Endodermal cell (in vitro differentiated cells): ENCODE data around the gene DGKZ. TPM values are rescaled to one million over a fixed set of nuclear protein-coding genes. Genes with fewer than 3 reads are reported as not detected.
A peak's percentile ranks its signal among the peaks of the same experiment; 100 is the strongest.

Experiments used
- DNase-seq: peaks from one replicate; pipeline ENCODE4 v3.0.0-alpha.2; 2017
- H3K27ac ChIP-seq: 2 replicates; pipeline ENCODE4 v1.5.1; 2013; ENCODE audit warnings: mild to moderate bottlenecking, low read depth, low read length, moderate library complexity
- H3K27me3 ChIP-seq: 2 replicates; pipeline ENCODE4 v1.6.1; 2013; ENCODE audit warnings: mild to moderate bottlenecking, low read length, moderate library complexity; ENCODE audit not compliant: insufficient read depth, control insufficient read depth, poor library complexity, severe bottlenecking
- H3K36me3 ChIP-seq: 2 replicates; pipeline ENCODE4 v1.7.0; 2013; ENCODE audit warnings: mild to moderate bottlenecking, low read length, moderate library complexity; ENCODE audit not compliant: control insufficient read depth, insufficient read depth
- H3K4me1 ChIP-seq: one replicate; pipeline ENCODE4 v1.7.0; 2013; ENCODE audit warnings: low read length; ENCODE audit not compliant: control insufficient read depth, insufficient read depth
- H3K4me3 ChIP-seq: 2 replicates; pipeline ENCODE4 v1.5.1; 2013; ENCODE audit warnings: mild to moderate bottlenecking, low read length, moderate library complexity
- H3K9ac ChIP-seq: 2 replicates; pipeline ENCODE4 v1.6.1; 2013; ENCODE audit warnings: mild to moderate bottlenecking, low read length, moderate library complexity; ENCODE audit not compliant: poor library complexity, severe bottlenecking; ENCODE audit errors: extremely low read depth
- H3K9me3 ChIP-seq: 2 replicates; pipeline ENCODE4 v1.6.1; 2013; ENCODE audit warnings: mild to moderate bottlenecking, low read length, moderate library complexity; ENCODE audit not compliant: control insufficient read depth
- H3K27ac Mint-ChIP-seq: 2 replicates; pipeline ENCODE4 v1.8.0; 2020; ENCODE audit warnings: mixed read lengths
- H3K27me3 Mint-ChIP-seq: 2 replicates; pipeline ENCODE4 v1.8.0; 2021; ENCODE audit warnings: mild to moderate bottlenecking, mixed read lengths; ENCODE audit not compliant: insufficient read depth
- H3K36me3 Mint-ChIP-seq: 2 replicates; pipeline ENCODE4 v1.8.0; 2020; ENCODE audit warnings: low read depth, mixed read lengths
- H3K4me1 Mint-ChIP-seq: 2 replicates; pipeline ENCODE4 v1.8.0; 2020; ENCODE audit warnings: mixed read lengths
- H3K4me3 Mint-ChIP-seq: 2 replicates; pipeline ENCODE4 v1.8.0; 2020; ENCODE audit warnings: mild to moderate bottlenecking, moderate library complexity, mixed read lengths
- H3K9me3 Mint-ChIP-seq: 2 replicates; pipeline ENCODE4 v1.8.0; 2020; ENCODE audit warnings: mild to moderate bottlenecking, mixed read lengths
- CTCF ChIP-seq: fragments of 200-600 bp; sonication (generic); conservative IDR thresholded peaks from 2 replicates; pipeline ENCODE4 v1.5.0; 2021; ENCODE audit warnings: antibody characterized with exemption, mild to moderate bottlenecking
- WGBS, 2 experiments: methylation state at CpG; one replicate each; pipeline versions ENCODE4 v1.1.5 to v1.1.7; 2013; ENCODE audit warnings: missing lambda C conversion rate in 2 of 2, mixed read lengths in 1 of 2; ENCODE audit not compliant: insufficient coverage in 1 of 2, insufficient read length in 1 of 2; 5-methylcytosine and 5-hydroxymethylcytosine counted together
- total RNA-seq, 2 donors: library from RNA; stranded (reverse); fragmentation: NEBNext Ultra II Directional in 1 of 2; extraction: Animal tissue kit (Norgen Biotek cat#: 25700) in 1 of 2; gene quantifications; 2 replicates in 1 of 2; 3 replicates in 1 of 2; pipeline ENCODE4 v1.2.1, GENCODE V29; 2021

Gene DGKZ
- total RNA-seq, 2 donors from 2014 or later = 49.6 to 57.3 TPM

GRCh38 chr11:46367244-46367915, 20.1 kb downstream of the DGKZ start:
- peak; percentile 93 for DNase-seq
- H3K27me3 ChIP-seq = no peaks in the 10 kb centered on the region
- Mint-ChIP-seq H3K4me3 (no peak overlapping the region), H3K9me3 (no peaks in the 10 kb centered on the region), H3K36me3 (peaks cover 13% of the 10 kb centered on the region), H3K27ac (no peak overlapping the region), H3K4me1 (peaks cover 13% of the 10 kb centered on the region), H3K27me3 (no peaks in the 10 kb centered on the region)
- H3K4me3 ChIP-seq = no peak overlapping the region
- H3K36me3 ChIP-seq = peaks cover 22% of the 10 kb centered on the region
- no peaks in the 10 kb centered on the region for H3K4me1 ChIP-seq
- no peak overlapping the region for H3K9ac ChIP-seq
- no peak overlapping the region for H3K27ac ChIP-seq
- H3K9me3 ChIP-seq = no peaks in the 10 kb centered on the region
- peak; percentile 97 for TF ChIP-seq CTCF
- 45 to 52% methylated on average over 19 to 26 of the region's 32 CpGs for WGBS, 2 experiments

GRCh38 chr11:46367916-46368267, 20.6 kb downstream of the DGKZ start:
- H3K4me3 ChIP-seq = no peak overlapping the region
- H3K36me3 Mint-ChIP-seq = peaks cover 13% of the 10 kb centered on the region
- no peaks in the 10 kb centered on the region for H3K4me1 ChIP-seq
- H3K9me3 ChIP-seq = no peaks in the 10 kb centered on the region
- H3K27ac Mint-ChIP-seq = no peak overlapping the region
- no peaks in the 10 kb centered on the region for H3K27me3 Mint-ChIP-seq
- H3K9me3 Mint-ChIP-seq = no peaks in the 10 kb centered on the region
- no peak overlapping the region for H3K4me3 Mint-ChIP-seq
- no peaks in the 10 kb centered on the region for H3K27me3 ChIP-seq
- TF ChIP-seq CTCF = no peak
- H3K36me3 ChIP-seq = peaks cover 22% of the 10 kb centered on the region
- peaks cover 10% of the 10 kb centered on the region for H3K4me1 Mint-ChIP-seq
- no peak for DNase-seq
- 89 to 93% methylated on average over 8 to 12 of the region's 12 CpGs for WGBS, 2 experiments
- H3K27ac ChIP-seq = no peak overlapping the region
- no peak overlapping the region for H3K9ac ChIP-seq

- TF ChIP-seq CTCF = peak; percentile 95
- H3K27me3 ChIP-seq = no peaks in the 10 kb centered on the region
- no peak overlapping the region for H3K9ac ChIP-seq
- DNase-seq = peak; percentile 95
- H3K4me1 ChIP-seq = no peaks in the 10 kb centered on the region
- Mint-ChIP-seq H3K27ac (peak overlapping the region; percentile 77), H3K27me3 (no peaks in the 10 kb centered on the region), H3K4me1 (peaks cover 7% of the 10 kb centered on the region), H3K4me3 (no peak overlapping the region), H3K9me3 (no peaks in the 10 kb centered on the region), H3K36me3 (peaks cover 17% of the 10 kb centered on the region)
- WGBS, 2 experiments = 68 to 72% methylated on average over 10 to 25 of the region's 25 CpGs
- H3K4me3 ChIP-seq = no peak overlapping the region
- no peak overlapping the region for H3K27ac ChIP-seq
- H3K9me3 ChIP-seq = no peaks in the 10 kb centered on the region
- H3K36me3 ChIP-seq = peaks cover 22% of the 10 kb centered on the region
These were observed 22.3 kb downstream of the DGKZ start for GRCh38 chr11:46369458-46370152.
